Midbrain (tissue), 1 donor: Measurements from ENCODE around the gene ZNF30.
A peak's percentile ranks its signal among the peaks of the same experiment; 100 is the strongest.
"Not testable (repeated sequence)": the region's sequence is repeated elsewhere in the genome, so short reads cannot be mapped to it uniquely, and the experiment has no call there.

Experiments used
- DNase-seq: peaks from one replicate; lab custom pipeline; 2025; lab: John Stamatoyannopoulos, UW

ZNF30 gene

GRCh38 chr19:34960103-34960805, 33.6 kb downstream of the ZNF30 start:
- no peak for DNase-seq

GRCh38 chr19:34960940-34961679, 34.4 kb downstream of the ZNF30 start:
- no peak for DNase-seq

- no peak for DNase-seq
These were observed 35.3 kb downstream of the ZNF30 start for GRCh38 chr19:34961775-34962686.

DNA sequence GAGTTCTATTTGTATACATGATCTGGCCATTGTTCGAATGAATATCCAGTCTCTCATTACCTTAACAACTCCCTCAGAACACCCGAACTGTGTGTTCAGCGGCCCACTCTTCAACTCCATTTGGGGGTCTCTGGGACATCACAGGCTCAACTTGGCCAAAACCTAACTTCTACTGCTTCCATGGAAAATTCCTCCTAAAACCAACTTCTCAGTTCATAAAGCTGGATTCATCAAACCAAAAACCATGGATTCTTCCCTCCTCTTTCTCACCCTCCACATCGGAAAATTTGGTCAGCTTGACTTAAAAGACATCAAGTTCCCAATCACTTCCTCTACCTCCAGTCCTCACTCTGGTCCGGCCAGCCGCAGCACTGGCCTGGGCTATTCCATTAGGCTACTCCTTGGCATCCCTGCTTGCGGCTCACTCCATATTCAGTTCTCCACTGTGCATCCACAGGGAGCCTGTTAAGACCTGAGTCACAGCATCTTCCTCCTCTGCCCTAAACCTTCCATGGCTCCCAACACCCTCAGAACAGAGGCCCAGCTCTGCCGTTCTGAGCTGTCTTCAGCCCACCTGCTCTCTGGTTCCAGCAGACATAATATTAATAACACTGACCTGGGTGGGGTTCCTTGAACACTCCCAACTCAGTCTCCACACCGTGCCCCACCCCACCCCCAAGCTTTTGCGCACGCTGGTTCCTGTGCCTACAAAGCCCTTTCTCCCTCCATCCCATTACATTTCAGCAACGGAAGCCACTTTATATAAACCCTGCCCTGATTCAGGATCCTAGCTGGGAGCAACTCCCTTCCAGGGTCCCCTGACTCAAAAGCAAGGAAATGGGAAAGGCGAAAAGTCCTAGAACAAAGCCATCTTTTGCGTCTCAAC, 36.2 kb downstream of the ZNF30 start:
- DNase-seq, result no peak

DNA sequence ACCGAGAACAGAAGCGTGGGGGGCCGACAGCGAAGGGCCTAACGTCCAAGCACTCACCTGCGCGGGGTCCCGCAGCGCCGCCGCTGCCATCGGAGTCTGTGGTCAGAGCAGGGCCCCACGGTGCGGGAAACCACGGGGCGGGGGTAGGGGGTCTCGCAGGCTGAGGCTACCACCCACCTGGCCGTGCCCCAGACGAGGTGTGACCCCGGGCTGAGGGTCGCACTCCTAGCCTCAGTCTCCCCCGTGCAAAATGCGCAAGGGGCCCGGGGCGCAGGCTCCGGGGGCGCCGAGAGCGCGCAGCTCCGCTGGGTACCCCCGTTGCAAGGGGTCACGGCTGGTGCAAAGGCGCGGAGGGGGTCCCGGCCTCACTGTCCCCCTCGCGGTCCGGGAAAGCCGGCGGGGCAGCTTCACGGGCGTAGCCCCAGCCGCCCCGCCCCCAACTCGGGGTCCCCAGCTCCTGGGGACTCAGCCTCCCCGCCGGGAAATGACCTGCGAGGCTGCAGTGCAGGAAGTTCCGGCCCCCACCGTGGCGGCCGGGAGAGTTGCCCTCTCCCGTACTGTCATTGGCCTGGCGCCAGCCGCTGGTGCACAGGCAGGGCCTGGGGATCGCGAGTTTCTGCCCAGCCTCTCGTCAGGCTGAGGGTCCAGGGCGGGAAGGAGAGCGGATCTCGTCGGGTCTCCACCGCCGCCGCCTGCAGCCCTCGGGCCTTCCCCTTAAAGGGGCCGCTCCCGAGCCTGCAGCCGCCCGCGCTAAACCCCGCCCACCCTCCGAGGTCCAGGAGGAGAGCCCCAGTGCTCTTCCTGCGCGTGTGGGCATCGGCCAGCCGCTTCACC, 37.1 kb downstream of the ZNF30 start, which contains the start of gene ZNF792:
ZNF792 (minus strand) TSS at position 657 of the 834 bp plus-strand sequence; CDS start at position 90, 567 bp downstream.
- DNase-seq, result peak; percentile 31

- no peak for DNase-seq
These were observed 37.9 kb downstream of the ZNF30 start for GRCh38 chr19:34964598-34964997.

DNA sequence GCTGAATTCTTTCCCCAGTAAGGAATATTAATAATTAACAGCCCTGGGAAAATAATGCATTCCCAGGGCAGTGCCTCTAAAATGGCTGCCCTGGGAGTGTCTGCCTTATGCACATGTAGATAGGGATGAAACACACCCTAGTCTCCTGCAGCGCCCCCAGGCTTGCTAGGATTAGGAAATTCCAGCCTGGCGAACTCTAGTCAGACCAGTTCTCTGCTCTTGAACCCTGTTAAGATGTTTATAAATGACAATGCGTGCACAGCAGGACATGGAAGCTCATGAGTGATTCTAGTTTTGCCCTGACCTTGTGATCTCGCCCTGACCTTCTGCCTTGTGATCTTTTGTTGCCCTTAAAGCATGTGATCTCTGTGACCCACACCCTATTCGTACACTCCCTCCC, 38.8 kb downstream of the ZNF30 start:
- DNase-seq, result not testable (repeated sequence)

GRCh38 chr19:34967551-34967950, 40.8 kb downstream of the ZNF30 start:
- no peak for DNase-seq

GRCh38 chr19:34969721-34970120, 43.0 kb downstream of the ZNF30 start:
- no peak for DNase-seq

DNA sequence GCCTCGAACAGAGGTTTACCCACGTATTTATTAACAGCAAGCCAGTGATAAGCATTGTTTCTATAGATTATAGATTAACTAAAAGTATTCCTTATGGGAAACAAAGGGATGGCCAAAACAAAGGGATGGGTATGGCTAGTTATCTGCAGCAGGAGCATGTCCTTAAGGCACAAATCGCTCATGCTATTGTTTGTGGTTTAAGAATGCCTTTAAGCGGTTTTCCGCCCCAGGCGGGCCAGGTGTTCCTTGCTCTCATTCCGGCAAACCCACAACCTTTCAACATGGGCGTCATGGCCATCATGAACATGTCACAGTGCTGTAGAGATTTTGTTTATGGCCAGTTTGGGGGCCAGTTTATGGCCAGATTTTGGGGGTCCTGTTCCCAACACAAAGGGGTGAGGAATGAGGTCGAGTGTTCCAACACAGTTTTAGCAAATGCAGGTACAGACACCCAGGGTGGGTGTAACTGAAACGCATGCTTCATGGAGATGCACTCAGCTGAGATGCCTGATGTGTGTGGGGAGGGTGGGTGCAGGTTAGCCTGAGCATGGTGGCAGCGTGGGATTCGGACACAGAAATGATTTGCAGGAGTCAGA, 43.6 kb downstream of the ZNF30 start:
- DNase-seq, result not testable (repeated sequence)

GRCh38 chr19:34972163-34972705, 45.5 kb downstream of the ZNF30 start:
- DNase-seq, result no peak

DNA sequence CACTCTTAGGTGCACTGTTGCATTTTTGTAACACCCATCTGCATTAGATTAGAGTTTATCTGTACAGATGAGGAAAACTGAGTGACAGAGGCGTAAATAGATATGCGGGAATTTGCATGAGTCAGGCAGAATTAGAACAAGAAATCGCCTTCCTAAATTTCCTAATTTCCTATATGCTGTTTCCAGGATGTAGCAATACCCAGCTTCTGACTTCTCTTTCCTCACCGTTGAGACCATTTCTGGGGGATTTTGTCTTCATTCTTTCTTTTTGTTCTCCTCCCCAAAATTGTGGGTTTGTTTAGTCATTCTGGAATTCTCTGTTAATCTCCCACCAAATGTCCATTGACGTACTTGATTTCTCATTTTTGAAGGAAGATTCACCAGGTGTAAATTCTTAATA, 47.9 kb downstream of the ZNF30 start:
- no peak for DNase-seq

DNA sequence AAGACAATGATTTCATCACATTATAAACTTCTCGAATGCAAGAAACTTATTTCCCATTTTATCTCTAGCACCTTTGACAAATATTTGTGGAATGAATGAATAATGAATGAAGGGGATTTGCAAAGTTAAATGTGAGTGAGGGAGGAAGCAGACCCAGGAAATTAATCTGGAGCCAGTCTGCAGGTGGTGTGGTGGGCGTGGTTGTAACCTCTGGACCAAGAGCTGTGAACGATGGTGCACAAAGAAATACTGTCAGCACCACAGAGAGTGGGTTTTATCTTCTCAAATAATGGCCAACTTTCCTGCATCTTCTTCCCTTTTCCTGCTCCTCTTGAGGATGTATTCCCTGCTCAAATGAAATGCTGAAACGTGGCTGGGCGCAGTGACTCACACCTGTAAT, 48.4 kb downstream of the ZNF30 start:
- DNase-seq, result no peak

GRCh38 chr19:34976611-34977010, 49.9 kb downstream of the ZNF30 start:
- no peak for DNase-seq

GRCh38 chr19:34979819-34980640, 53.3 kb downstream of the ZNF30 start:
- no peak for DNase-seq

GRCh38 chr19:34982275-34982674, 55.6 kb downstream of the ZNF30 start:
- DNase-seq, result no peak

- DNase-seq, result no peak
These were observed 57.1 kb downstream of the ZNF30 start for GRCh38 chr19:34983786-34984185.

DNA sequence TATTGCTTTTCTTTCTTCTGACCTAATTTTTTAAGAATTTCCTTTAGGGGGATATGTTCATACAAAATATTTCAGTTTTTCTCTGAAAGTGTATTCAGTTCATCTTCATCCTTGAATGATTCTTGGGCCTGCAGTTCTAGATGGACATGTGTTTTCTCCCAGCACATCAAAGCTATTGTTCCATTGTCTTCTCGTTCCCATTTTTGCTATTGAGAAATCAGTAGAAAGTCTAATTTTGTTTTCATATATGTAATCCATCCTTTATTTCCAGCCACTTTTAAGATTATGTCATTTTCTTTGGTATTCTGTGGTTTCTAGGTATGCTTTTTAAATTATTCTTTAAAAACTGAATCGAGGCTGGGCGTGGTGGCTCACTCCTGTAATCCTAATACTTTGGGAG, 57.6 kb downstream of the ZNF30 start:
- DNase-seq, result no peak
